BJ (cell line): Measurements from ENCODE around the gene DHRS7B. TPM values are rescaled to one million over a fixed set of nuclear protein-coding genes. Genes with fewer than 3 reads are reported as not detected.
"Not testable (repeated sequence)": the region's sequence is repeated elsewhere in the genome, so short reads cannot be mapped to it uniquely, and the experiment has no call there.

Source experiments
- CTCF ChIA-PET: fragments of 350-600 bp; formaldehyde crosslinking; extraction: SDS; loops from one replicate; lab custom pipeline; 2021; ENCODE audit warnings: antibody characterized with exemption, inconsistent platforms; lab: Yijun Ruan, JAX
- POLR2A ChIA-PET: fragments of 300-600 bp; sonication (Branson Sonifier 250); formaldehyde crosslinking; extraction: SDS; loops from one replicate; lab custom pipeline; 2021; ENCODE audit warnings: antibody characterized with exemption; lab: Charles Lee
- DNase-seq: peaks from one replicate; pipeline ENCODE4 v3.0.0-alpha.2; 2011; ENCODE audit warnings: low read depth
- H3K27me3 ChIP-seq: 2 replicates; pipeline ENCODE4 v1.6.0; 2011; ENCODE audit warnings: low read length; ENCODE audit not compliant: control insufficient read depth, insufficient read depth
- H3K36me3 ChIP-seq: 2 replicates; pipeline ENCODE4 v1.5.1; 2011; ENCODE audit warnings: low read length; ENCODE audit not compliant: control insufficient read depth, insufficient read depth
- H3K4me3 ChIP-seq: 2 replicates; pipeline ENCODE4 v1.5.1; 2011; ENCODE audit warnings: low read depth, mild to moderate bottlenecking, control low read depth, low read length
- CTCF ChIP-seq: IDR thresholded peaks from 2 replicates; pipeline ENCODE4 v1.5.1; 2011; ENCODE audit warnings: low read depth, mild to moderate bottlenecking, control low read depth, inconsistent platforms, low read length, moderate library complexity; ENCODE audit not compliant: insufficient read depth
- polyA plus RNA-seq: library from polyadenylated mRNA; depleted of rRNA; stranded (reverse); fragments of >200 nt; gene quantifications from 2 replicates; pipeline ENCODE4 v1.2.3, GENCODE V29; 2011

The DHRS7B gene
- polyA plus RNA-seq, 1 experiment, result 47.0 TPM

- ChIA-PET POLR2A (no interaction called here), CTCF (no interaction called here)
Observed at GRCh38 chr17:21141331-21141730, 14.6 kb downstream of the DHRS7B start.

GRCh38 chr17:21142065-21142464 lies 15.3 kb downstream of the DHRS7B start:
- POLR2A ChIA-PET, H3K27me3 ChIP-seq, H3K36me3 ChIP-seq, H3K4me3 ChIP-seq, DNase-seq: not testable (repeated sequence)
- CTCF ChIA-PET, result interaction anchor here (1.1 to 1.6 kb wide), 2 partner anchors 13 to 21 kb away, joined by 3 to 4 read pairs; no protein-coding TSS in a partner anchor

More at GRCh38 chr17:21141331-21141730, 14.6 kb downstream of the DHRS7B start:
- TF ChIP-seq CTCF, result no peak
- Histone ChIP-seq H3K27me3 (no peaks in the 10 kb centered on the region), H3K36me3 (no peaks in the 10 kb centered on the region), H3K4me3 (no peak overlapping the region)
- DNase-seq, result no peak

GRCh38 chr17:21143695-21144094 lies 16.9 kb downstream of the DHRS7B start:
- ChIA-PET CTCF (interaction anchor here (1.0 to 1.6 kb wide), 4 partner anchors 14 to 96 kb away, joined by 4 to 7 read pairs (median 4); no protein-coding TSS in a partner anchor), POLR2A (no interaction called here)
- H3K36me3 ChIP-seq, result no peaks in the 10 kb centered on the region
- DNase-seq, result no peak
- TF ChIP-seq CTCF, result no peak
- no peaks in the 10 kb centered on the region for H3K27me3 ChIP-seq
- no peak overlapping the region for H3K4me3 ChIP-seq

- H3K27me3 ChIP-seq, H3K4me3 ChIP-seq, DNase-seq, POLR2A ChIA-PET, H3K36me3 ChIP-seq: not testable (repeated sequence)
- CTCF ChIA-PET, result interaction anchor here (1.0 to 1.6 kb wide), 2 partner anchors 16 to 61 kb away, joined by 4 to 7 read pairs; no protein-coding TSS in a partner anchor
Observed at GRCh38 chr17:21144299-21144698, 17.5 kb downstream of the DHRS7B start.

GRCh38 chr17:21146362-21147015 lies 19.7 kb downstream of the DHRS7B start:
- DNase-seq, result no peak
- POLR2A ChIA-PET, result no interaction called here
- Histone ChIP-seq H3K36me3 (no peaks in the 10 kb centered on the region), H3K27me3 (no peaks in the 10 kb centered on the region), H3K4me3 (no peak overlapping the region)
- CTCF ChIA-PET, result interaction anchor here (0.6 to 1.2 kb wide), 2 partner anchors 17 to 1142 kb away, joined by 3 to 5 read pairs; no protein-coding TSS in a partner anchor
- no peak for TF ChIP-seq CTCF

GRCh38 chr17:21149621-21150020 lies 22.9 kb downstream of the DHRS7B start:
- no peak for DNase-seq
- Histone ChIP-seq H3K4me3 (no peak overlapping the region), H3K27me3 (no peaks in the 10 kb centered on the region), H3K36me3 (no peaks in the 10 kb centered on the region)
- CTCF ChIA-PET, result interaction anchor here (0.8 kb wide), 1 partner anchor 68 kb away, joined by 4 read pairs; no protein-coding TSS in a partner anchor
- no peak for TF ChIP-seq CTCF
- POLR2A ChIA-PET, result no interaction called here
